GM19043 (cell line): Measurements from ENCODE around the gene GPR173.

Source experiments
- ATAC-seq: cut with Tn5 transposase; IDR thresholded peaks from one replicate; pipeline ENCODE4 v1.9.1; 2021; ENCODE audit warnings: low read depth; ENCODE audit not compliant: unreplicated experiment

Gene GPR173

GRCh38 chrX:53065104-53065503 is 16.5 kb downstream of the GPR173 start:
- no peak for ATAC-seq

GRCh38 chrX:53071064-53071463 is 22.5 kb downstream of the GPR173 start:
- ATAC-seq, result no peak

- ATAC-seq, result peak; percentile 79
Observed at GRCh38 chrX:53071604-53072417, 23.2 kb downstream of the GPR173 start.

GRCh38 chrX:53072418-53073114 is 24.0 kb downstream of the GPR173 start:
- ATAC-seq, result no peak

- ATAC-seq, result no peak
Observed at GRCh38 chrX:53073115-53073586, 24.6 kb downstream of the GPR173 start.

- no peak for ATAC-seq
Observed at GRCh38 chrX:53075011-53075410, 26.4 kb downstream of the GPR173 start.

GRCh38 chrX:53076671-53077070 is 28.1 kb downstream of the GPR173 start:
- ATAC-seq, result no peak

- no peak for ATAC-seq
Observed at GRCh38 chrX:53077207-53078197, 28.9 kb downstream of the GPR173 start.

GRCh38 chrX:53078943-53079342 is 30.4 kb downstream of the GPR173 start:
- no peak for ATAC-seq

GRCh38 chrX:53080628-53081580 is 32.3 kb downstream of the GPR173 start:
- no peak for ATAC-seq

- peak; percentile 88 for ATAC-seq
Observed at GRCh38 chrX:53081925-53082772, 33.6 kb downstream of the GPR173 start, which contains the start of gene TSPYL2. TSS of gene TSPYL2 (plus strand) at chrX:53082367. CDS start at chrX:53082499, 132 bp downstream.

GRCh38 chrX:53082773-53083616 is 34.4 kb downstream of the GPR173 start:
- ATAC-seq, result no peak

- no peak for ATAC-seq
Observed at GRCh38 chrX:53084043-53084570, 35.5 kb downstream of the GPR173 start.

- ATAC-seq, result no peak
Observed at GRCh38 chrX:53084863-53085262, 36.3 kb downstream of the GPR173 start.

- no peak for ATAC-seq
Observed at GRCh38 chrX:53085661-53086229, 37.2 kb downstream of the GPR173 start.

- no peak for ATAC-seq
Observed at GRCh38 chrX:53086464-53086863, 37.9 kb downstream of the GPR173 start.

GRCh38 chrX:53087388-53087831 is 38.8 kb downstream of the GPR173 start:
- no peak for ATAC-seq
